ENCODE data around the gene RFWD3. TPM values are rescaled to one million over a fixed set of nuclear protein-coding genes. Genes with fewer than 3 reads are reported as not detected.
A peak's percentile ranks its signal among the peaks of the same experiment; 100 is the strongest.

The RFWD3 gene
- polyA plus RNA-seq, 3 donors: 5.0 to 8.4 (median 8.4) TPM

- peaks cover 5 to 6% of the 10 kb centered on the region in 2 donors for H3K36me3 Mint-ChIP-seq
- H3K9me3 Mint-ChIP-seq: peaks cover 0 to 7% (median 0%) of the 10 kb centered on the region in 7 donors
- H3K27me3 ChIP-seq (ENCODE audit: control insufficient read depth in 2 of 2, insufficient read depth in 2 of 2, low read length in 2 of 2): peaks cover 0 to 3% of the 10 kb centered on the region in 2 donors
- no peak for TF ChIP-seq CTCF (IDR thresholded peaks at IDR 0.05)
- intact Hi-C loops (cut with micrococcal nuclease): loop anchor here in 1 of 2 donors (5.0 kb wide), 2 partner anchors 44 to 96 kb away; partner anchors contain the start of gene MLKL
- no peaks in the 10 kb centered on the region for H3K9me3 ChIP-seq (replicated peaks in 1 of 2; ENCODE audit: control insufficient read depth in 1 of 2, insufficient read depth in 1 of 2, low read length in 2 of 2)
- H3K4me3 ChIP-seq (replicated peaks in 1 of 3; ENCODE audit: low read depth in 2 of 3, low read length in 3 of 3): peak within 1 kb of the TSS; percentile 85 to 98 (median 96)
- peak within 1 kb of the TSS; percentile 98 to 99 for H3K4me3 Mint-ChIP-seq
- H2AFZ ChIP-seq (ENCODE audit: insufficient read depth, low read depth, low read length, poor library complexity, severe bottlenecking): peak within 1 kb of the TSS; percentile 97
- peaks cover 49% of the 10 kb centered on the region for H3K4me1 Mint-ChIP-seq
- under 1% methylated on average over 75 of the region's 77 CpGs for WGBS (ENCODE audit: insufficient coverage)
- peak within 1 kb of the TSS; percentile 92 for H3K4me2 ChIP-seq (replicated peaks; ENCODE audit: extremely low read depth, low read length, poor library complexity, severe bottlenecking)
- DNase-seq: peak; percentile 87 to 90 (median 89)
- no peaks in the 10 kb centered on the region for H3K36me3 ChIP-seq (replicated peaks in 1 of 2; ENCODE audit: control insufficient read depth in 1 of 2, insufficient read depth in 2 of 2, low read length in 2 of 2)
- H3K27me3 Mint-ChIP-seq (ENCODE audit: low read depth in 3 of 3): peaks cover 3 to 6% (median 5%) of the 10 kb centered on the region in 3 donors
- peak within 1 kb of the TSS; percentile 100 for H3K9ac ChIP-seq (ENCODE audit: insufficient read depth, low read length, poor library complexity, severe bottlenecking)
- peak within 1 kb of the TSS; percentile 90 to 97 (median 96) for H3K27ac Mint-ChIP-seq
- H3K27ac ChIP-seq (ENCODE audit: low read depth in 1 of 2, low read length in 2 of 2): peak within 1 kb of the TSS; percentile 69 to 97
- H4K20me1 ChIP-seq (ENCODE audit: insufficient read depth, low read length): peaks cover 35% of the 10 kb centered on the region
- peaks cover 24 to 42% of the 10 kb centered on the region in 2 donors for H3K4me1 ChIP-seq (ENCODE audit: control insufficient read depth in 1 of 2, insufficient read depth in 2 of 2, low read length in 2 of 2)
- H3K79me2 ChIP-seq (ENCODE audit: insufficient read depth, low read length): peaks cover 52% of the 10 kb centered on the region
Measured at GRCh38 chr16:74606521-74607309, 60.0 kb downstream of the RFWD3 start, which contains the start of gene GLG1. TSS of gene GLG1 (minus strand) at chr16:74607114. CDS start at chr16:74607094, 20 bp downstream.

- Histone ChIP-seq H3K36me3 (replicated peaks in 1 of 2; ENCODE audit: control insufficient read depth in 1 of 2, insufficient read depth in 2 of 2, low read length in 2 of 2) (no peaks in the 10 kb centered on the region), H3K4me3 (replicated peaks in 1 of 3; ENCODE audit: low read depth in 2 of 3, low read length in 3 of 3) (peak overlapping the region; percentile 85 to 98 (median 96)), H3K9ac (ENCODE audit: insufficient read depth, low read length, poor library complexity, severe bottlenecking) (peak overlapping the region; percentile 100), H4K20me1 (ENCODE audit: insufficient read depth, low read length) (peaks cover 42% of the 10 kb centered on the region), H3K9me3 (replicated peaks in 1 of 2; ENCODE audit: control insufficient read depth in 1 of 2, insufficient read depth in 1 of 2, low read length in 2 of 2) (no peaks in the 10 kb centered on the region), H3K27me3 (ENCODE audit: control insufficient read depth in 2 of 2, insufficient read depth in 2 of 2, low read length in 2 of 2) (peaks cover 0 to 3% of the 10 kb centered on the region in 2 donors), H2AFZ (ENCODE audit: insufficient read depth, low read depth, low read length, poor library complexity, severe bottlenecking) (peak overlapping the region; percentile 97), H3K4me2 (replicated peaks; ENCODE audit: extremely low read depth, low read length, poor library complexity, severe bottlenecking) (peak overlapping the region; percentile 92), H3K79me2 (ENCODE audit: insufficient read depth, low read length) (peaks cover 59% of the 10 kb centered on the region), H3K4me1 (ENCODE audit: control insufficient read depth in 1 of 2, insufficient read depth in 2 of 2, low read length in 2 of 2) (peaks cover 32 to 50% of the 10 kb centered on the region in 2 donors), H3K27ac (ENCODE audit: low read depth in 1 of 2, low read length in 2 of 2) (peak overlapping the region; percentile 69 to 97)
- TF ChIP-seq CTCF (IDR thresholded peaks at IDR 0.05): no peak
- H3K4me1 Mint-ChIP-seq: peaks cover 57% of the 10 kb centered on the region
- H3K36me3 Mint-ChIP-seq: peaks cover 5 to 6% of the 10 kb centered on the region in 2 donors
- DNase-seq: no peak
- H3K4me3 Mint-ChIP-seq: peak overlapping the region; percentile 98 to 99
- H3K27ac Mint-ChIP-seq: peak overlapping the region; percentile 90 to 97 (median 96)
- WGBS (ENCODE audit: insufficient coverage): 4% methylated on average over 13 of the region's 17 CpGs
- intact Hi-C loops (cut with micrococcal nuclease): loop anchor here in 1 of 2 donors (5.0 kb wide), 2 partner anchors 44 to 96 kb away; partner anchors contain the start of gene MLKL
- H3K27me3 Mint-ChIP-seq (ENCODE audit: low read depth in 3 of 3): peaks cover 3 to 6% (median 5%) of the 10 kb centered on the region in 3 donors
- H3K9me3 Mint-ChIP-seq: peaks cover 0 to 7% (median 0%) of the 10 kb centered on the region in 7 donors
Measured at GRCh38 chr16:74605746-74606520, 60.7 kb downstream of the RFWD3 start.
